H1 (cell line): ENCODE results near the gene ENAH.

Experiments
- EGR1 ChIP-seq: IDR thresholded peaks from 2 replicates; pipeline ENCODE4 v1.6.1; 2011; ENCODE audit warnings: low read depth, low read length, borderline replicate concordance
- EP300 ChIP-seq, 2 experiments: IDR thresholded peaks; 1 replicate in 1 of 2; 2 replicates in 1 of 2; pipeline ENCODE4 v1.6.1; 2011 to 2012; ENCODE audit warnings: low read depth in 2 of 2, low read length in 2 of 2, mild to moderate bottlenecking in 2 of 2, borderline replicate concordance in 1 of 2, inconsistent platforms in 1 of 2, moderate library complexity in 1 of 2
- MAFK ChIP-seq: IDR thresholded peaks from 2 replicates; pipeline ENCODE4 v1.6.1; 2012; ENCODE audit warnings: low read depth, mild to moderate bottlenecking, improper control_type of control experiment, low read length
- PHF8 ChIP-seq: fragments of 200-600 bp; sonication (generic); conservative IDR thresholded peaks from 2 replicates; pipeline ENCODE4 v1.7.1; 2012; ENCODE audit warnings: low read depth, mild to moderate bottlenecking, inconsistent platforms, low read length, moderate library complexity
- POLR2A ChIP-seq, 2 experiments: IDR thresholded peaks; 1 replicate in 1 of 2; 2 replicates in 1 of 2; pipeline ENCODE4 v1.6.1; 2011; ENCODE audit warnings: low read depth in 2 of 2, low read length in 2 of 2, mild to moderate bottlenecking in 2 of 2; ENCODE audit errors: control extremely low read depth in 1 of 2
- TAF1 ChIP-seq: IDR thresholded peaks from 2 replicates; pipeline ENCODE4 v1.6.1; 2011; ENCODE audit warnings: mild to moderate bottlenecking, low read depth, low read length
- ZNF274 ChIP-seq: IDR thresholded peaks from 2 replicates; pipeline ENCODE4 v1.7.0; 2012; ENCODE audit warnings: low read length, borderline replicate concordance; ENCODE audit errors: extremely low read depth
- TF ChIP-seq, protein P1 (sequence below), 3 experiments: IDR thresholded peaks; 1 replicate in 2 of 3; 2 replicates in 1 of 3; pipeline versions ENCODE4 v1.5.1 to v1.6.1; 2011; ENCODE audit warnings: low read length in 3 of 3, mild to moderate bottlenecking in 3 of 3, inconsistent platforms in 2 of 3, low read depth in 1 of 3, moderate library complexity in 1 of 3; ENCODE audit not compliant: insufficient read depth in 1 of 3; ENCODE audit errors: control extremely low read depth in 1 of 3

DNA sequence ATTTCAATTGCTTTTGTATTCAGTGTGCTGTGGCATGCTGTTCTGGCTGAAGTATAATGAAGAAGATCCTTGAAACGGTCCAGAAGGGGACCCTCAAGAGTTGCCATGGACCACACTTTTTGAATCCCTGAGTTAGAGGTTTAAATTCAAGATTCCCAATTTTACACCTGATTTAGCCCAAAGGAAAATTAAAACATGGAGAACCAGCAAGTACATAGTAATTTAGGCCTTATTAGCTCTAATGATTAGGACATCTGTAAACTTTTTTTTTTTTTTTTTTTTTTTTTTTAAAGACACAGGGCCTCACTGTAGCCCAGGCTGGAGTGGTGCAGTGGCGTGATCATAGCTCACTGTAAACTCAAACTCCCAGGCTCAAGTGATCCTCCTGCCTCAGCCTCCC lies 107.3 kb downstream of the ENAH start:
- TF ChIP-seq EGR1: no peak
- TF ChIP-seq, protein P1, sequence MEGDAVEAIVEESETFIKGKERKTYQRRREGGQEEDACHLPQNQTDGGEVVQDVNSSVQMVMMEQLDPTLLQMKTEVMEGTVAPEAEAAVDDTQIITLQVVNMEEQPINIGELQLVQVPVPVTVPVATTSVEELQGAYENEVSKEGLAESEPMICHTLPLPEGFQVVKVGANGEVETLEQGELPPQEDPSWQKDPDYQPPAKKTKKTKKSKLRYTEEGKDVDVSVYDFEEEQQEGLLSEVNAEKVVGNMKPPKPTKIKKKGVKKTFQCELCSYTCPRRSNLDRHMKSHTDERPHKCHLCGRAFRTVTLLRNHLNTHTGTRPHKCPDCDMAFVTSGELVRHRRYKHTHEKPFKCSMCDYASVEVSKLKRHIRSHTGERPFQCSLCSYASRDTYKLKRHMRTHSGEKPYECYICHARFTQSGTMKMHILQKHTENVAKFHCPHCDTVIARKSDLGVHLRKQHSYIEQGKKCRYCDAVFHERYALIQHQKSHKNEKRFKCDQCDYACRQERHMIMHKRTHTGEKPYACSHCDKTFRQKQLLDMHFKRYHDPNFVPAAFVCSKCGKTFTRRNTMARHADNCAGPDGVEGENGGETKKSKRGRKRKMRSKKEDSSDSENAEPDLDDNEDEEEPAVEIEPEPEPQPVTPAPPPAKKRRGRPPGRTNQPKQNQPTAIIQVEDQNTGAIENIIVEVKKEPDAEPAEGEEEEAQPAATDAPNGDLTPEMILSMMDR (IDR thresholded peaks at IDR 0.05; ENCODE audit: control extremely low read depth in 1 of 3, insufficient read depth in 1 of 3, low read depth in 1 of 3, low read length in 3 of 3): no peak
- no peak for TF ChIP-seq ZNF274
- no peak for TF ChIP-seq MAFK
- no peak for TF ChIP-seq TAF1
- TF ChIP-seq EP300 (IDR thresholded peaks at IDR 0.05; ENCODE audit: borderline replicate concordance in 1 of 2, low read depth in 2 of 2, low read length in 2 of 2): no peak
- no peak for TF ChIP-seq POLR2A (IDR thresholded peaks at IDR 0.05; ENCODE audit: control extremely low read depth in 1 of 2, low read depth in 2 of 2, low read length in 2 of 2)
- no peak for TF ChIP-seq PHF8
